Measurements from ENCODE around the gene UGT2B7. TPM values are rescaled to one million over a fixed set of nuclear protein-coding genes. Genes with fewer than 3 reads are reported as not detected.

UGT2B7 gene
- total RNA-seq, 1 donor from 2014 or later, result 1.1 TPM

- H3K4me1 Mint-ChIP-seq (ENCODE audit: low read depth), result peaks cover 40% of the 10 kb centered on the region
- H3K9me3 Mint-ChIP-seq (ENCODE audit: low read depth), result no peaks in the 10 kb centered on the region
- peaks cover 8% of the 10 kb centered on the region for H3K36me3 Mint-ChIP-seq (ENCODE audit: insufficient read depth)
- no peak for DNase-seq (ENCODE audit: low spot score, unreplicated experiment)
- H3K27ac Mint-ChIP-seq, result no peak overlapping the region
- TF ChIP-seq CTCF (IDR thresholded peaks at IDR 0.05; ENCODE audit: unreplicated experiment), result no peak
- H3K27me3 Mint-ChIP-seq, result no peaks in the 10 kb centered on the region
- H3K4me3 Mint-ChIP-seq (ENCODE audit: low read depth), result no peak overlapping the region
Observed at GRCh38 chr4:69054578-69055200, 41.6 kb upstream of the UGT2B7 start.

- Mint-ChIP-seq H3K27ac (no peak overlapping the region), H3K4me1 (ENCODE audit: low read depth) (peaks cover 38% of the 10 kb centered on the region), H3K27me3 (no peaks in the 10 kb centered on the region), H3K4me3 (ENCODE audit: low read depth) (no peak overlapping the region), H3K36me3 (ENCODE audit: insufficient read depth) (peaks cover 8% of the 10 kb centered on the region), H3K9me3 (ENCODE audit: low read depth) (peaks cover 3% of the 10 kb centered on the region)
- no peak for DNase-seq (ENCODE audit: low spot score, unreplicated experiment)
- TF ChIP-seq CTCF (IDR thresholded peaks at IDR 0.05; ENCODE audit: unreplicated experiment), result no peak
Observed at GRCh38 chr4:69056150-69056549, 40.1 kb upstream of the UGT2B7 start.

- Mint-ChIP-seq H3K9me3 (ENCODE audit: low read depth) (peaks cover 3% of the 10 kb centered on the region), H3K27me3 (no peaks in the 10 kb centered on the region), H3K27ac (peak overlapping the region; percentile 93), H3K36me3 (ENCODE audit: insufficient read depth) (peaks cover 4% of the 10 kb centered on the region), H3K4me1 (ENCODE audit: low read depth) (peaks cover 35% of the 10 kb centered on the region), H3K4me3 (ENCODE audit: low read depth) (peak overlapping the region; percentile 56)
- no peak for TF ChIP-seq CTCF (IDR thresholded peaks at IDR 0.05; ENCODE audit: unreplicated experiment)
- DNase-seq (ENCODE audit: low spot score, unreplicated experiment), result no peak
Observed at GRCh38 chr4:69056921-69057550, 39.2 kb upstream of the UGT2B7 start.

GRCh38 chr4:69057620-69058409 lies 38.5 kb upstream of the UGT2B7 start:
- H3K4me3 Mint-ChIP-seq (ENCODE audit: low read depth), result peak overlapping the region; percentile 56
- H3K9me3 Mint-ChIP-seq (ENCODE audit: low read depth), result peaks cover 10% of the 10 kb centered on the region
- no peak for DNase-seq (ENCODE audit: low spot score, unreplicated experiment)
- peaks cover 8% of the 10 kb centered on the region for H3K36me3 Mint-ChIP-seq (ENCODE audit: insufficient read depth)
- H3K4me1 Mint-ChIP-seq (ENCODE audit: low read depth), result peaks cover 35% of the 10 kb centered on the region
- H3K27ac Mint-ChIP-seq, result peak overlapping the region; percentile 93
- H3K27me3 Mint-ChIP-seq, result no peaks in the 10 kb centered on the region
- TF ChIP-seq CTCF (IDR thresholded peaks at IDR 0.05; ENCODE audit: unreplicated experiment), result no peak

GRCh38 chr4:69058410-69059059 lies 37.7 kb upstream of the UGT2B7 start:
- TF ChIP-seq CTCF (IDR thresholded peaks at IDR 0.05; ENCODE audit: unreplicated experiment), result no peak
- H3K4me1 Mint-ChIP-seq (ENCODE audit: low read depth), result peaks cover 34% of the 10 kb centered on the region
- peaks cover 8% of the 10 kb centered on the region for H3K36me3 Mint-ChIP-seq (ENCODE audit: insufficient read depth)

More at GRCh38 chr4:69058410-69059059, 37.7 kb upstream of the UGT2B7 start:
- H3K9me3 Mint-ChIP-seq (ENCODE audit: low read depth), result peaks cover 14% of the 10 kb centered on the region
- H3K27ac Mint-ChIP-seq, result peak overlapping the region; percentile 93
- H3K4me3 Mint-ChIP-seq (ENCODE audit: low read depth), result peak overlapping the region; percentile 56
- H3K27me3 Mint-ChIP-seq, result no peaks in the 10 kb centered on the region
- no peak for DNase-seq (ENCODE audit: low spot score, unreplicated experiment)
